HG03097 (cell line): ENCODE measurements around the gene REEP2.
"Not testable (repeated sequence)": the region's sequence is repeated elsewhere in the genome, so short reads cannot be mapped to it uniquely, and the experiment has no call there.

Experiments used
- ATAC-seq: cut with Tn5 transposase; IDR thresholded peaks from one replicate; pipeline ENCODE4 v1.9.1; 2021; ENCODE audit not compliant: unreplicated experiment, low FRiP score

The REEP2 gene

GRCh38 chr5:138465261-138466124 is 26.6 kb downstream of the REEP2 start, which contains the start of gene EGR1:
TSS of gene EGR1 (plus strand) at chr5:138465479. CDS start at chr5:138465762, 283 bp downstream.
- ATAC-seq, result peak; percentile 50

- ATAC-seq, result no peak
Measured at GRCh38 chr5:138466125-138466899, 27.5 kb downstream of the REEP2 start.

GRCh38 chr5:138466900-138467710 is 28.2 kb downstream of the REEP2 start:
- ATAC-seq, result no peak

- no peak for ATAC-seq
Measured at GRCh38 chr5:138467711-138468132, 28.9 kb downstream of the REEP2 start.

- ATAC-seq, result no peak
Measured at GRCh38 chr5:138468133-138468965, 29.5 kb downstream of the REEP2 start.

GRCh38 chr5:138468966-138469539 is 30.2 kb downstream of the REEP2 start:
- ATAC-seq, result no peak

GRCh38 chr5:138469540-138470321 is 30.9 kb downstream of the REEP2 start:
- no peak for ATAC-seq

GRCh38 chr5:138470322-138471051 is 31.6 kb downstream of the REEP2 start:
- no peak for ATAC-seq

GRCh38 chr5:138471052-138471361 is 32.1 kb downstream of the REEP2 start:
- ATAC-seq, result no peak

- no peak for ATAC-seq
Measured at GRCh38 chr5:138472353-138472752, 33.5 kb downstream of the REEP2 start.

GRCh38 chr5:138473151-138473550 is 34.3 kb downstream of the REEP2 start:
- ATAC-seq, result not testable (repeated sequence)

- no peak for ATAC-seq
Measured at GRCh38 chr5:138476918-138477317, 38.1 kb downstream of the REEP2 start.

- no peak for ATAC-seq
Measured at GRCh38 chr5:138482638-138483037, 43.8 kb downstream of the REEP2 start.

- no peak for ATAC-seq
Measured at GRCh38 chr5:138488481-138488945, 49.7 kb downstream of the REEP2 start.

- no peak for ATAC-seq
Measured at GRCh38 chr5:138489683-138490061, 50.8 kb downstream of the REEP2 start.

GRCh38 chr5:138490648-138491283 is 51.9 kb downstream of the REEP2 start:
- no peak for ATAC-seq

GRCh38 chr5:138491284-138491648 is 52.4 kb downstream of the REEP2 start:
- no peak for ATAC-seq
